NCI-H187 treated with DMSO at 0.1 percent for 48 hours (cell line): Measurements from ENCODE around the gene TBPL1.
A peak's percentile ranks its signal among the peaks of the same experiment; 100 is the strongest.
"Not testable (repeated sequence)": the region's sequence is repeated elsewhere in the genome, so short reads cannot be mapped to it uniquely, and the experiment has no call there.

ENCODE experiments used
- DNase-seq: peaks from one replicate; lab custom pipeline; 2025; lab: John Stamatoyannopoulos, UW

TBPL1 gene

DNA sequence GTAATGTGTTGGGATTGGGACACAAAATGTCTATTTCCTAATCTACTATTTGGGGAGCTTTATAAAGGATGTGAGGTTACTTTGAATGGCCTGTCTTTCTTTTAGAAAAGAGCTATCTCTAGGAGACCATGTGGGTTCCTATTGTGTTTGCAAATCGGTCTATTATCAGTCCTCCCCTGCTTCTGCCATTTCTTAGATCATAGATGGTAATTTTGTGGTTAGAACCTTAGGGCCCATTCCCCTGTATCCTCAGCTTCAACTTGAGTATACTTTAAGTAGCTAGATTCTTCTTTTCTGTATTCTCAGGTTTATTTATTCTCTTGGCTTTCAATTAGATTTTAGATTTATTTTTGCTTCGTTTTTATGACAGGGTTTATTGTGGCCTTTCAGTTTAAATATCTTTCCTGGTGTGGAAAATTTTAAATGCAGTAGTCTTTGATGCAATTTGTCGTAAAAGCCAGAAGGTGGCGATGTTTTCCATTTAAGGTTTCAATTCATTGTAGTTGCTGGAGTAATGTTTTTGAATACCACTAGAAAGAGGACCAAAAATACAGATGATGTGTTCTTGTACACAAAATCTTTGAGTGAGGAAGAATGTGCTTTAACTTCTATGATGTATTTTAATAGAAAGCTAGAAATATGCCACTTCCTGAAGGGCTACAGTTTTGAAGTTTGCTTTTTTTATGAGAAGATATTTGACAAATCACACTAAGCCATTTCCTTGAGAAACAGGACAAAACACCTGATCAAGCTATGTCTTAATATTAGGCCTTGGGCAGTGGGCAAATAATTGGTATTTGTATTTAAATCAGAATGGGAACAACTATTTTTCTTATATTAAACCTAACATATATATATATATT is 20.3 kb downstream of the TBPL1 start:
- DNase-seq, result no peak

GRCh38 chr6:133977983-133978895 is 25.2 kb downstream of the TBPL1 start:
- DNase-seq, result no peak

- no peak for DNase-seq
Measured at GRCh38 chr6:133978896-133979240, 25.8 kb downstream of the TBPL1 start.

- not testable (repeated sequence) for DNase-seq
Measured at GRCh38 chr6:133979269-133979963, 26.4 kb downstream of the TBPL1 start.

- no peak for DNase-seq
Measured at GRCh38 chr6:133980168-133980567, 27.1 kb downstream of the TBPL1 start.

DNA sequence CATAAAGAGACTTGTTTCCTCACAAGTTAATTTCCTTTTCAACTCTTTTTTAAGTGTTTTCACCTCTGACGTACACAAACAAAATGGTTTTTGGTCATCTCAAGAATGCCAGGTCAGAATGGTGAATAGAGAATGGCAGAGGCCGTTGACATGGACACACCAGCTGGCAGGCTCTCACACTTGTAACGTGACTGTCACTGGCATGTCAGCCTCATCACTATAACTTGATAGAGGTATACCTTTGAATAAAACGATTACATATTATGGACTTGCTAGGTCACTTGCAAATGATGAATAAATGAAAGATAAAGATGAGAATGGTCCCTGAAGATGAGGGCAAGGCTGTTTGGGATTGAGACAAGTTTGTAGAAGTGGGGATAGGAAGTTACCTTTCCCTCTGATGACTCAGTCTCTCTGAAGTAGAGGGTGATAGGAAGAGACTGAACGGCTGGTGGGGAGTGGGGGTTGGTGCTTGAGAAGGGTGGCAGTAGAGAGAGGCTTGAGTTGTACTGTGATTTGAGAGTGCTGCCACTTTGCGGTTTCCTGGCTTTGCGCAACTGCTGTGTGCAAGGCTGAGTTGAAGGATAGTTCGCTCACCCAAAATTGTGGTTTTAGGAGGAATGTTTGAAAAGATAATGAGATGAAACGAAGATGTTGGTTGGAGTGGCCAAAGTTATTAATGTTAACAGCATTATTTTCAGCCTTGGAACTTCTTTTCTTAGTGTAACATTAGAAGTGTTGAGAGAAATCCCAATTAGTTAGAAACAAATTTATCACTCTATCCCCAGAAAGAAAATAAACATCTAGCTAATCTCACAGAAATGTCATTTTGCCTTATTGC is 30.3 kb downstream of the TBPL1 start:
- DNase-seq, result peak; percentile 37

- DNase-seq, result no peak
Measured at GRCh38 chr6:133985970-133986369, 32.9 kb downstream of the TBPL1 start.

- no peak for DNase-seq
Measured at GRCh38 chr6:133986942-133987341, 33.9 kb downstream of the TBPL1 start.

DNA sequence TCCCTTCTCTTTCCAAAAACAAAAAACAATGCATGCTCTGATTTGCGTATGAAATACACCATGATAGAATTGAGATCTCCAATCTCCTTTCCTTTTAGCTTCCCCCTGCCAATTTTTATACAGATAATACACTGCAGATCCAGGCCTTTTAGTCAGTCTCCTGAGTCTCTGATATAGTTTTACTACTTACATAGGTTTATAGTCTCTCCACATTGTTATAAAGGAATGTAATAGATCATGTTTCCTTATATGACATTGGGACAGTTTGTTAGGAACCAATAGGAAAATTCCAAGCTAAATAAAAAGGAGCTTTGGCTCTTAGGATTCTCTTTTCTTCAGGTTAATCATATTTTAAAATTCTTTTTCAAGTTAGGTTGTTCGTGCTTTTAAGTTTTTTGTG is 36.5 kb downstream of the TBPL1 start:
- DNase-seq, result no peak

- DNase-seq, result no peak
Measured at GRCh38 chr6:133990321-133990720, 37.3 kb downstream of the TBPL1 start.

DNA sequence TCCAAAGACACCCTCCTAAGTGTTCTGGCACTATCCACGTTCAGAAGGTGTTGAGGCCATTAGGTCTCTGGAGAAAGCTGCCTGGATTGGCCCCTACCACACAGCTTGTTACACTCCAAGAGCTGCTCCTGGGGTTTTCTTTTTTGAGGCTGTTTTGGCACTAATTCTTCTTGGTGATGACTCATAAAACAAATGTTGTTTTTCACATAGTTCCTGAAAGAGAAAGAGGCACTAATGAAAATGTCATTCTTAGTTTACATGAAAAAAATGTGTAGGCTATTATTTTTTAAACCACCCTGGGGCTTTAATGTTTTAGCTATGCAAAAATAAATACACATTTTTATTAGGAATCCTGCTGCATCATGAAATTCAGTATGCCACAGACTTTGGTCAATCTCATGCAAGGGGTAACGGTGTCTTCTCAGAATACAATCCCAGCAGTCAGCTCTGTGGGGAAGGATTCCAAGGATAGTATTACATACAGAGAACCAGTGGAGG is 38.1 kb downstream of the TBPL1 start:
- no peak for DNase-seq

GRCh38 chr6:133992992-133993680 is 40.1 kb downstream of the TBPL1 start:
- no peak for DNase-seq

DNA sequence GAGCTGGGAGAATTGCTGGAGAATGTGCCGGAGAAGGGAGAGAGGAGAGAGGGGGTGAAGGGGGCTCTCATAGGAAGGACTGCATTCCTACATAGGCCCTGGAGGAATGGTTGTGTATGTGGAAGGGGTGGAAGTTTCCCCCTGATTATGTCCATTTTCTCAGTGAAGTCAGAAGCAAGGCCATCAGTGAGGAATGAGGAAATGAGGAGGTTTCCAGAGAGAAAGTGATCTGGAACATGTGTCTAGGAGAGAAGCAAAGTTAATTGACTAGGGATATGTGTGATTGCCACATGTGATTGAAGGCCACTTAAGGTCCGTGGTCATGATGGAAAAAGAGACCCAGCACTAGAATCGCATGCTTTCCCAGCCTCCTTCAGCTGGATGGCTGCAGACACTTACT is 42.3 kb downstream of the TBPL1 start:
- DNase-seq, result no peak

- no peak for DNase-seq
Measured at GRCh38 chr6:133995758-133996157, 42.7 kb downstream of the TBPL1 start.

DNA sequence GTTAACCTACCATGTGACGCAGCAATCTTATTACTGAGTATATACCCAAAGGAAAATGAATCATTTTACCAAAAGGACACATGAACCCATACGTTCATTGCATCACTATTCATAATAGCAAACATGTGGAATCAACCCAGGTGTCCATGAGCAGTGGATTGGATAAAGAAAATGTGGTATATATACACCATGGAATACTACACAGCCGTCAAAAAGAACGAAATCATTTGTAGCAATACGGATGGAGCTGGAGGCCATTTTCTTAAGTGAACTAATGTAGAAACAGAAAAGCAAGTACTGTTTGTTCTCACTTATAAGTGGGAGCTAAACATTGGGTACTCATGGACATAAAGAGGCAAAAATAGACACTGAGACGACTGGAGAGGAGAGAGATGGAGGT is 44.2 kb downstream of the TBPL1 start:
- DNase-seq, result no peak

- DNase-seq, result no peak
Measured at GRCh38 chr6:133999305-133999704, 46.3 kb downstream of the TBPL1 start.

DNA sequence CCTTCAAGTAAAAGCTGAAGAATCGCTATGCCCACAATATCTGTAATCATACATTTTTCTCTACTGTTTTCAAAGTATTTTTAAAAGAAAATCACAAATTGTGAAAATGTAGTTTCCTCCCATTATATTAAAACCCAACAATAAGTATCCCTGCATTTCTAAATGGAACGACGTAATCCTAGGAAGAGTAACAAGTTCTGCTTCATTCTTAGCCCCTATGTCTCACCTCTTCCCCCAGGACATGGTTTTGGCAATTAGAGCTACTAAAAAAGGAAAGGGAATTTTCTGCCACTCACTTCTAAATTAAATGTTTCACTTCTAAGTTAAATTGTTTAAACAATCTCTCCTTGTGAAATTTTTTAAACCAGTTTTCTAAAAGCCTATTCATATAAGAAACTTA is 47.4 kb downstream of the TBPL1 start:
- DNase-seq, result no peak

GRCh38 chr6:134002821-134003220 is 49.8 kb downstream of the TBPL1 start:
- peak; percentile 8 for DNase-seq

GRCh38 chr6:134003542-134003951 is 50.5 kb downstream of the TBPL1 start:
- peak; percentile 81 for DNase-seq

- no peak for DNase-seq
Measured at GRCh38 chr6:134004714-134005113, 51.7 kb downstream of the TBPL1 start.

DNA sequence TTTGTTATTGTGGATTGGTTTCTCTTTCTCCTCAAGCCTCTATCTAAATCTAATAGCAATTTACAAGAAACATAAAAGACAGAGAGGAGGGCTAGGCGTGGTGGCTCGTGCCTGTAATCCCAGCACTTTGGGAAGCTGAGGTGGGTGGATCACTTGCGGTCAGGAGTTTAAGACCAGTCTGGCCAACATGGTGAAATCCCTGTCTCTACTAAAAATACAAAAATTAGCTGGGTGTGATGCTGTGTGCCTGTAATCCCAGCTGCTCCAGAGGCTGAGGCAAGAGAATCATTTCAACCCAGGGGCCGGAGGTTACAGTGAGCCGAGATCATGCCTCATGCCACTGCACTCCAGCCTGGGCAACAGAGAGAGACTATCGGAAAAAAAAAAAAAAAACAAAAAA is 52.8 kb downstream of the TBPL1 start:
- DNase-seq, result no peak
